RKO (cell line): ENCODE measurements around the gene ZNF692.

Experiments used
- DNase-seq: peaks from one replicate; pipeline ENCODE4 v3.0.0-alpha.2; 2016; ENCODE audit warnings: low spot score

The ZNF692 gene

GRCh38 chr1:248873993-248874533, 15.2 kb upstream of the ZNF692 start:
- DNase-seq, result no peak

- peak; percentile 96 for DNase-seq
These were observed 14.6 kb upstream of the ZNF692 start for GRCh38 chr1:248873409-248873992.

DNA sequence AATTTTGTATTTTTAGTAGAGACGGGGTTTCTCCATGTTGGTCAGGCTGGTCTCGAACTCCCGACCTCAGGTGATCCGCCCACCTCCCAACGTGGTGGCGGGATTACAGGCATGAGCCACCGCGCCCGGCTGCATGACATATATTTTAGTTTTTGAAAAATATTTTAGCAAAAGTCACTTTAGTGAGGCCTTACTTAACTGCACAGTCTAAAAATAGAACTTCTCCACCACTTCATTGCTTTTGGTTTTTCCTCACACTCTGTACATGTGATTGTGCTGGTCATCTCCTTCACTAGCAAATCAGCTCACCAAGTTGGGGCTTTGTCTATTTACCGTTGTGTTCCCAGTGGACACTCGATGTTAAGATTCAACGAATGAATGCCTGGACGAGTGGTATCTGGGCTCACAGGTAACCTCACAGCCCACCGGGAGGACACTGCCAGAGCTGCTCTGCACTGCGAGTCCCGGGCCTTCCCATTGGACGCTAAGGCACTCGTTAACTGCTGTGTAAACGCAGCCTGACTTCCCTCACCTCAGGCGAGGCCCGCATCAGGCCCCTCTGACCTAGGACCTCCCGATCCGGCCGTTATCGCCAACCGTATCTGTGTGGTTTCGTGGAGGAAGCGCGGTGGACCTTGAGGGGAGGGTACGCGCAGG, 14.0 kb upstream of the ZNF692 start:
- peak; percentile 81 for DNase-seq

DNA sequence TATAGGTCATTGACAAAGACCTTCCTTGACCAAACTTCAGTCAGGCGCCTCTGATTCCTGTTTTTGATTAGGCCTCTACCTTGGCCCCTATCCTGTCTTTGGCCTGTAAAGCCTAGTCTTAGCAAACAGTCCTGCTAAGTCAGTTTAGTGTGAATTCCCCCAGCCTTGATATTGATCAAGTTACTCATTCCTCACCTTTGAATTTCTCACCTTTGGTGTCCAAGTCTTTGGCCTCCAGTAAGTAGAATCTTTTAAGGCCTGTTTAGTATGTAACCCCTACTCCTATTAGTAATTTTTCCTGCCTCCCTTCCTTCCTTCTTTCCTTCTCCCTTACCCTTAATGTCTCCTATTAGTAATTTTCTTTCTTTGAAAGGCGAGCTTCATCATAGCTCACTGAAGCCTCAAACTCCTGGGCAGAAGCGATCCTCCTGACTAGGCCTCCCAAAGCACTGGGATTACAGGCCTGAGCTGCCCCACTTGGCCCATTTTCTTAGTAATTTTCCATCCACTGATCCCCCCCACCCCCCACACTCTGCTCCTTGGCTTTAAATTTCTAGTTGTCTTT, 13.0 kb upstream of the ZNF692 start:
- no peak for DNase-seq

DNA sequence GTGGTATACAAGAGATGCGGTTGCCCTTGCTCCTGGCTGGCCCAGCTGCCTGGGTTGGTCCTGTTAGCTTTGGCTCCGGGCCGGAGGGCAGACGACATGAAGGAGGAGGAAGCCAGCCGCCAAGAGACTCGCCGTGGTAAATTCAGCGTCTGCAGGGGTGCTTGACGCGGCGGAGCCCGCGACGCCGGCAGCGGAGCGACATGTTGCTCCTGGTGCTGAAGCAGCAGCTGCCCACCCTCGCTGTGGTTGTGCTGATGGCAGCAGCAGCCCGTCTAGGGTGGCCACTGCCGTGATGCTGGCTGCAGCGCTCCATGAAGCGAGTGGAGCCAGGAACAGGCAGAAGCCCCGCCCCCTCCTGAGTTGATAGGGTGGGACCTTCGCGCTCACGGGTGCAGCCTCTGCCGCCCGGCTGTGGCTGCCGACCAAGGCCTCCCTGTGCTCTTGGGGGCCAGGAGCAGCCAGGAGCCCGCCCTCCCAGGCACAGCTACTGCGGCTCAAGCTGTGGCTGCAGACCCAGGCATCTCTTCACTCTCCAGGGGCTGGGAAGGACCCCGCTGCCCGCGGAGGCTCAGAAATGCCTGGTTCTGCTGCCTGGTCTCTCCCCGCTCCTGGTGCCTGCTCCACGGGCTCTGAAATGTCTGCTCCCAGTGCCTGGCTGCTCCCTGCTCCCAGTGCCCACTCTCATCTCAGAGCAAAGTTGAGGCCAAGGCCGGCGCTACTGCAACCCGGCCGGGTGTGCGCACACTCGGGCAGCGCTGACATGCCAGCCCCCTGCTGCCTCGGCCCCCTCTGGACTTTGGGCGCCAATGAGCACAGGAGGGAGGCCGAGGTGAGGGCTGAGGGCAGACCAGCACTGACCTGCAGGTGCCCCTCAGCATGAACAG, 4.4 kb upstream of the ZNF692 start:
- DNase-seq, result no peak

DNA sequence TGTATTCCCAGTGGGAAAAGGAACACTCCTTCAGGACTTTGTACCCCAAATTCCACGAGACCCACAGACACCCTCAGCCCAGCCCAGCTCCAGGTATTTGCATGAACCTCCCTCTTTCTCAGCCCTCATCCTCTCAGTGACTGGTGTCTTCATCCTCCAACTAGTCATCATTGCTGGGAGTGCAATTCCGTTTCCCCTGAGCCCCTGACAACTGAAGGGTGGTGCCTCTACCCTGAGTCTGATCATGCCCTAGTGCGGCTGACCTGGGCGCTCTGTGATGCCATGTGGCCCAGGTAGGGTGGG, 3.8 kb upstream of the ZNF692 start:
- DNase-seq, result no peak

GRCh38 chr1:248861616-248862015, 2.7 kb upstream of the ZNF692 start:
- DNase-seq, result no peak

GRCh38 chr1:248860007-248860406, 1.1 kb upstream of the ZNF692 start:
- no peak for DNase-seq

DNA sequence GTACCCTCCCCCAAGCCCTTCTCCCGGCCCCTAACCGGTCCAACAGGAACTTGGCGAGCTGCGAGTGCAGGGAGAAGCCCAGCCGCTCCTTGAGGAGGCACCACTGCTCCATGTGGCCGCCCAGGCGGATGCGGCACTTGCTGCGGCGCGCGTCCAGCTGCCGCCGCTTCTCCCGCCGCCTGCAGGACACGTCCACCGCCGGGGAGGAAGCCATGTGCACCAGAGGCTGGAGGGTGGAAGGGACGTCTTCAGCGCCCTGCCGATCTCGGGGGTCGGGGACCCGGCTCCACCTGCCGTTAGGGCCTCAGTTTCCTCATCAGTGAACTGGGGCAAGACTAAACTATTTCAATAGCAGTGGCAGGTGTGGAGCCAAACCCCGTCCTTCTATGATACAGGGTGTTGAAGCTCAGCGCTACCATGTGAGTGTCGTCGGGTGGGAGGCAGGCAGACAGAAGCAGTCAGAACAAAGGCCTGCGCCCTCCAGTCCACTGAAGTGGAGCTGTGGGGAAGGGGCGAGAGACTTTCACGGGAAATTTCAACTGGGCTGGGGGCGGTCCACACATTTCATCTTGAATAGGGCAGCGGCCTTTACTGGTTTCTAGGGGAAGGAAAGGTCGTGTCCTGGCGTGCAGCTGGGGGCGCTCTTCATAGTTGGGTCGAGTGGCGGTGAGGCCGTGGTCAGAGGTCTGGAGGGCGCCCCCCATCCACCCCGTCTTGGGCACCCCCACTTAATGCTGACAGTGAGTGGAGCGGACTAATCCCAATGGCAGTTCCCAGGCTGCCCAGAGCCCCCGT, 592 bp downstream of the ZNF692 start:
- peak; percentile 79 for DNase-seq

DNA sequence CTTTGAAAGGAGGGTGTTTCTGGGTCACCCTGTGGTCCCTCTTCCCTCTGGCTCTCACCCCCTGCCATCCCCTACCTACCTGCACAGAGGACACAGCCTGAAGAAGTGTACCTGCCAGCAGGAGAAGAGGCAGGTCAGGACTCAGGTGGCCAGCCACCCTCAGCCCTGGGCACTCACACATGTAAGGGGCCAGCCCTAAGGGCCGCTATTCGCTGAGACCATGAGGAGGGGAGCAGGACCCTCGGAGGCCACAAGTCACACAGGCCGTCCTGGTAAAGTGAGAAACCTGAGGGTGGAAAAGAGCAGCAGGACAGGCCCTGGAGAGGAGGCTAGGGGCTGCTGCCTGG, 1.2 kb downstream of the ZNF692 start:
- DNase-seq, result no peak

- no peak for DNase-seq
These were observed 1.7 kb downstream of the ZNF692 start for GRCh38 chr1:248857201-248857600.

DNA sequence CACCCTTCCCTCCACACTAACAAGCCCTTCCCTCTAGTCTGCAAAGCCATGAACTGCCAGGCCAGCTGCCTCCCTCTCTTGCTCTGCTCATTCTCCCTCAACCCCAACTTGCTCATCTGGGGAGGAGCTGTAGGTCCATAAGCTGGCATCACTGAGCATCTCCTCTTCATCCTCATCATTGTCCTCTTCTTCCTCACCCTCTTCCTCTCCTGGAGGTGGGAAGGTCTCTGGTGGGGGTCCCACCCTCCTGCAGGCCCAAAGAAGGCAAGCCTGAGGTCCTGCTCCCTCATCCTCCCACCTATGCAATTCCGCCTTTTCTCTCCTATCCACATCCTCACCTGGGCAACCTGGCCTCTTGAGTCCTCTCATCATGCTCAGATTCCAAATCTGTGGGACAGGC, 2.7 kb downstream of the ZNF692 start:
- no peak for DNase-seq

- DNase-seq, result no peak
These were observed 3.3 kb downstream of the ZNF692 start for GRCh38 chr1:248855580-248855979.

DNA sequence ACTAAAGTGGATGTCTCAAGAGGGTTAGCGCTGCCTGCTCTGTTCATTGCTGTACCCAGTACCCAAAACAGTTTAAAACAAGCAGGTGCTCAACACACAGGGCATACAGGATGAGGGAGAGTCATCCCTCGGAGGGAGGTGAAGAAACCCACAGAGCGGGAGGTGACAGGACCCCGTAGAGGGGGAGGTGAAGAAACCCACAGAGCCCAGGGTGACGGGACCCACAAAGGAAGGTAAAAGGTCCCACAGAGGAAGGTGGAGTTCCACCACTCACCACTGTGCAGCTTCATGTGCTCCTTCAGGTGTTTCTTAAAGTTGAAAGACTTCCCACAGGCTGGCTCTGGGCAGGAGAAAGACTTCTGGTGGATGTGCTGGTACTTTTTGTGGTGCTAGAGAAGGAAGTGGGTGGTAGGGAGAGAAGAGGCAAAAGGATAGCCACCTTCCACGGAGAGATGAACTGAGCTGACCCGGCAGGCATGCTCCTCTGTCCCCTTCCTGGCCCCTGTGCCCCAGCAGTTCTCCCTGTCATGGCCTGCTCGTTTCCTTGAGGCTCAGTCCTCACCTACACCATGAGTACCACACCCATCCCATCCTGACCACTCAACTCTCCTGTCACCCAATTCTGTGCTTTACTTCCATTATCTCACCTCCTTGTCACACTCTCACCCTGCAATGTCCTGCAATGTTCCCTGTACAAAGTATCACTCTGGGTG, 5.1 kb downstream of the ZNF692 start:
- no peak for DNase-seq

DNA sequence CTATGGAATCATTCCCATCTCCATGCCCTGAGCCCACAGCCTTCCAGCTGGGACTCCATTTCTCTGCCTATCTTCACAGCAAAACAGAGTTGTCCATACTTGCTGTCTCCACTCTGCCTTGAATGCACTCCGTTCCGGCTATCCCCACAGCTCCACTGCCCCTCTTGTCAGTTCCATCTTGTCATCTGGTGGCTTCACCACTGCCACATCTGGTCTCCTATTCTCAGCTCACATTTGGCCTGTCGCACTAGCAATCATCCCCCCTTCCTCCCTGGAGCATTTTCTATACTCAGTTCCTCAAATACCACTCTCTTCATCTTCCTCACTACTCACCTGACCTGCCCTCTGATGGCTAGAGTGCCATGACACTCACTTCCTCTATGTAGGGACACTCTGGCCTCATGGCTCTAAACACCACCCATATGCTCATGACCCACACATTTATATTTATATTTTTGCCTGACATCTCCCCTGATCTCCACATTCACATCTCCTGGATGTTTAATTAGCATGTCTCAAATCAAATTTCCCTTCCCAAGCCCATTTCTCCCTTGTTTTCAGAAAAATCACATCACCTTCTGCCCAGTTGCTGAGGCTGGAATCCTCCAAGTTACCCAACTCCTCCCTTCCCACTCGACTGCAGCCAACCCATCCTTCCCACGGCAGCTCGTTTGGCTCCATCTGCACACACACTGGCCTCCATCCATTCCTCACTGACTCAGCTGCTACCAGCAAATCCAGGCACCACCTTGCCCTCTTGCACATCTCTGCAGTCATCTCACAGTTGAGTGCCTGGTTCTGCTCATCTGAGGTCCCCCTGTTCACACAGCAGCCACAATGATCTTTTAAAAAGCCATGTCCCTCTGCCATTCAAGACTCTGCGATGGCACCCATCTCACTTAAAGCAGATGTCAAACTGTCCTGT, 6.1 kb downstream of the ZNF692 start:
- no peak for DNase-seq

DNA sequence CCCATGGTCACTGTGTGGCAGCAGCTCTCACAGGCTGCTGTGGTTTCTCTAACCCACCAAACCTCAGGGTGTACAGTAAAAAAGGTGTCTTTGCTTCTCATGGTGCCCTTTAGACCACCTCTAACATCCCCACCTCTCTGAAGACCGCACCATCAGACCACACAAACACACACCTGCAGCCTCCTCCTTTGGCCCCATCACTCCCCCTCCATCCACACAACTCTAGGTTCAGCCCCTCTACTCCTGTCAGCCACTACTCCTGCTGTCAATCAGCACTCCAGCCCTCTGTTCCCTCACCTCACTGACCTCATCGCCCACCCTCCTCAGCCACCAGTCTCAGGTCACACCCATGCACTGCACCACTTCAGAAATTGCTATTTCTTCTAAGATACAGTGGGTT, 7.5 kb downstream of the ZNF692 start:
- DNase-seq, result no peak

DNA sequence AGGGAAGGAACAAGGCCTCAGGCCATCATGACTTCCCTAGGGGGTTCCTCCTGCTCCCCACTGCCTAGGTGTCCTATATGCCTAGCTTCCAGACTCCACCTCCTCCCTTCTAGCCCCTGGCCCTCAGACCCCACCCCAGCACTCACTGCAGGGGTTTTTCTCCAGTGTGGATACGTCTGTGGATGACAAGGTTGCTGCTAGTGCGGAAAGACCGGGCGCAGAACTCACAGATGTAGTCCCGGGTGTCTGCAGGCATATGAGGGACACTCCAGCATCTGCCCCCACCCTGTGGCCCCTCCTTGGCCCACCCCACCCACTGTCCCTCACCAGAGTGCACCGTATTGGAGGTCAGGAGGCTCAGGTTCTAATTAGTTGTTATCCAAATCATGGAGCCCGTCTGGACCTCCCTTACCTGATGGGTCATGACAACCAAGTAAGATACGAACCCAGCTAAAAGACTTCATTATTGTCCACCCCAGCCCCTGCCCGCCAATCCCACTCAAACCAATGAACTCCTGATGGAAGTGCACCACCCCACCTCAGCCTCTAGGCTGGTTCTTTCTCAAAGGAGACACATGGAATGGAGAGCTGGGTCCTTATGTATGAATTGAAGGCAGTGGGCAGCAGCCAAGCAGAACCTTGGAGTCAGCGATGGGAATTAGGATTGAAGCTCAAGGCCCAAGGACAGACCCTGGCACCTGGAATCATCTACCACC, 8.2 kb downstream of the ZNF692 start:
- DNase-seq, result peak; percentile 38

DNA sequence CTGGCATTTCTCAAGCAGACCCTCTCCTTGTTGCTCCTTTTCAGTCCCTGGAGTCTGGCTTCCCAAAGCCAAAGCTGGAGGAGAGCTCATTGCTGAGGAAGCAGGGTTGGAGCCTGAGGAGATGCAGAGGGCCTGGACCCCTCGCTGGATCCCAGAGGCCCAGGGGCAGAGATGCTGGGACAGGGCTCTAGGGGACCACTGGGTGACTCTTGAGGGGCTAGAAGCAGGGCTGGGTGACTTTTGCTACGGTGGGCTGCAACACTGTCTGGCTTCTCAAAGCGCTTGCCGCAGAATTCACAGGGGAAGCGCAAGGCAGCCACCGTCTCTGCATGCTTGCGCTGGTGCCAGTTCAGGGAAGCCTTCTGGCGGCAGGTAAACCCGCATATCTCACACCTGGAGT, 8.8 kb downstream of the ZNF692 start:
- no peak for DNase-seq

- peak; percentile 54 for DNase-seq
These were observed 9.2 kb downstream of the ZNF692 start for GRCh38 chr1:248849637-248850036.

GRCh38 chr1:248849152-248849551, 9.7 kb downstream of the ZNF692 start:
- peak; percentile 29 for DNase-seq
